Stimulated activated naive B cell treated with anti-CD40 and anti-IgM and Interleukin-4, amounts not matched to agents 10 μg/mL and 1 μg/mL and 100 μg/mL, for 72 hours (primary cell): ENCODE measurements around the gene KCNQ1.

Experiments
- ATAC-seq, 2 donors: fragments of 150-1000 bp; cut with Tn5 transposase; replicated peaks; 2 replicates each; pipeline ENCODE4 v1.10.0; 2021; ENCODE audit warnings: moderate library complexity in 1 of 2
- DNase-seq: peaks from one replicate; pipeline ENCODE4 v3.0.0; 2021
- H3K27ac Mint-ChIP-seq: one replicate; pipeline ENCODE4 v1.8.0; 2022; ENCODE audit warnings: mild to moderate bottlenecking, mixed read lengths
- H3K27me3 Mint-ChIP-seq, 2 donors: one replicate each; pipeline ENCODE4 v1.8.0; 2022; ENCODE audit warnings: mixed read lengths in 2 of 2
- H3K36me3 Mint-ChIP-seq, 2 donors: one replicate each; pipeline ENCODE4 v1.8.0; 2022; ENCODE audit warnings: mixed read lengths in 2 of 2, mild to moderate bottlenecking in 1 of 2
- H3K4me1 Mint-ChIP-seq, 2 donors: one replicate each; pipeline ENCODE4 v1.8.0; 2022; ENCODE audit warnings: mixed read lengths in 2 of 2, mild to moderate bottlenecking in 1 of 2
- H3K4me3 Mint-ChIP-seq, 2 donors: one replicate each; pipeline ENCODE4 v1.8.0; 2022; ENCODE audit warnings: mild to moderate bottlenecking in 2 of 2, mixed read lengths in 2 of 2, moderate library complexity in 1 of 2
- H3K9me3 Mint-ChIP-seq, 2 donors: one replicate each; pipeline ENCODE4 v1.8.0; 2022; ENCODE audit warnings: mixed read lengths in 2 of 2, mild to moderate bottlenecking in 1 of 2

The KCNQ1 gene

GRCh38 chr11:2651826-2652271, 207.0 kb downstream of the KCNQ1 start:
- no peak overlapping the region for H3K4me3 Mint-ChIP-seq

GRCh38 chr11:2652333-2653197, 207.8 kb downstream of the KCNQ1 start:
- no peak for DNase-seq
- no peak for ATAC-seq
- Mint-ChIP-seq H3K9me3 (peaks cover 26 to 28% of the 10 kb centered on the region in 2 donors), H3K36me3 (peaks cover 25 to 65% of the 10 kb centered on the region in 2 donors), H3K4me3 (no peak overlapping the region), H3K27ac (peak overlapping the region; percentile 81), H3K27me3 (no peaks in the 10 kb centered on the region), H3K4me1 (peaks cover 0 to 2% of the 10 kb centered on the region in 2 donors)

More at GRCh38 chr11:2651826-2652271, 207.0 kb downstream of the KCNQ1 start:
- no peak for DNase-seq
- no peak overlapping the region for H3K27ac Mint-ChIP-seq
- H3K36me3 Mint-ChIP-seq = peaks cover 31 to 71% of the 10 kb centered on the region in 2 donors
- H3K4me1 Mint-ChIP-seq = peaks cover 0 to 2% of the 10 kb centered on the region in 2 donors
- peaks cover 31 to 34% of the 10 kb centered on the region in 2 donors for H3K9me3 Mint-ChIP-seq
- H3K27me3 Mint-ChIP-seq = no peaks in the 10 kb centered on the region
- no peak for ATAC-seq

- Mint-ChIP-seq H3K36me3 (peaks cover 23 to 61% of the 10 kb centered on the region in 2 donors), H3K4me3 (no peak overlapping the region), H3K9me3 (peaks cover 24 to 26% of the 10 kb centered on the region in 2 donors), H3K27ac (no peak overlapping the region), H3K4me1 (peaks cover 0 to 2% of the 10 kb centered on the region in 2 donors), H3K27me3 (no peaks in the 10 kb centered on the region)
- no peak for DNase-seq
- ATAC-seq = no peak
Observed at GRCh38 chr11:2653198-2653551, 208.4 kb downstream of the KCNQ1 start.

GRCh38 chr11:2653930-2654739, 209.3 kb downstream of the KCNQ1 start:
- Mint-ChIP-seq H3K4me3 (no peak overlapping the region), H3K4me1 (peaks cover 0 to 2% of the 10 kb centered on the region in 2 donors), H3K27me3 (no peaks in the 10 kb centered on the region), H3K9me3 (peaks cover 18 to 27% of the 10 kb centered on the region in 2 donors), H3K36me3 (peaks cover 25 to 65% of the 10 kb centered on the region in 2 donors), H3K27ac (peak overlapping the region; percentile 81)
- ATAC-seq (no peak), DNase-seq (no peak)

- Mint-ChIP-seq H3K9me3 (peaks cover 7 to 19% of the 10 kb centered on the region in 2 donors), H3K36me3 (peaks cover 22 to 62% of the 10 kb centered on the region in 2 donors), H3K4me1 (peaks cover 0 to 2% of the 10 kb centered on the region in 2 donors), H3K27ac (no peak overlapping the region), H3K27me3 (no peaks in the 10 kb centered on the region), H3K4me3 (no peak overlapping the region)
- DNase-seq (no peak), ATAC-seq (no peak)
Observed at GRCh38 chr11:2655016-2655719, 210.4 kb downstream of the KCNQ1 start.

- no peak overlapping the region for H3K27ac Mint-ChIP-seq
- ATAC-seq (no peak), DNase-seq (no peak)
- H3K27me3 Mint-ChIP-seq = no peaks in the 10 kb centered on the region
- peaks cover 0 to 2% of the 10 kb centered on the region in 2 donors for H3K4me1 Mint-ChIP-seq
- no peak overlapping the region for H3K4me3 Mint-ChIP-seq
- H3K36me3 Mint-ChIP-seq = peaks cover 19 to 63% of the 10 kb centered on the region in 2 donors
- peaks cover 5 to 19% of the 10 kb centered on the region in 2 donors for H3K9me3 Mint-ChIP-seq
Observed at GRCh38 chr11:2655834-2656622, 211.2 kb downstream of the KCNQ1 start.

- Mint-ChIP-seq H3K27ac (no peak overlapping the region), H3K9me3 (peaks cover 6 to 18% of the 10 kb centered on the region in 2 donors), H3K36me3 (peaks cover 23 to 61% of the 10 kb centered on the region in 2 donors), H3K4me1 (peaks cover 0 to 2% of the 10 kb centered on the region in 2 donors), H3K4me3 (no peak overlapping the region), H3K27me3 (no peaks in the 10 kb centered on the region)
- ATAC-seq (no peak), DNase-seq (no peak)
Observed at GRCh38 chr11:2656859-2657258, 212.1 kb downstream of the KCNQ1 start.

- H3K9me3 Mint-ChIP-seq = peaks cover 6 to 15% of the 10 kb centered on the region in 2 donors
- peaks cover 0 to 2% of the 10 kb centered on the region in 2 donors for H3K4me1 Mint-ChIP-seq
- H3K27me3 Mint-ChIP-seq = no peaks in the 10 kb centered on the region
- no peak overlapping the region for H3K4me3 Mint-ChIP-seq
- DNase-seq = no peak
- ATAC-seq = no peak
- no peak overlapping the region for H3K27ac Mint-ChIP-seq
- peaks cover 23 to 61% of the 10 kb centered on the region in 2 donors for H3K36me3 Mint-ChIP-seq
Observed at GRCh38 chr11:2657697-2658284, 213.0 kb downstream of the KCNQ1 start.

- H3K9me3 Mint-ChIP-seq = peaks cover 6 to 13% of the 10 kb centered on the region in 2 donors
- DNase-seq = no peak
- H3K4me1 Mint-ChIP-seq = peaks cover 0 to 2% of the 10 kb centered on the region in 2 donors
- peaks cover 22 to 60% of the 10 kb centered on the region in 2 donors for H3K36me3 Mint-ChIP-seq
- H3K27ac Mint-ChIP-seq = no peak overlapping the region
- H3K27me3 Mint-ChIP-seq = no peaks in the 10 kb centered on the region
- H3K4me3 Mint-ChIP-seq = no peak overlapping the region
- ATAC-seq = no peak
Observed at GRCh38 chr11:2660357-2660939, 215.6 kb downstream of the KCNQ1 start.

- H3K4me1 Mint-ChIP-seq = peaks cover 0 to 2% of the 10 kb centered on the region in 2 donors
- no peak overlapping the region for H3K27ac Mint-ChIP-seq
- ATAC-seq (no peak), DNase-seq (no peak)
- no peaks in the 10 kb centered on the region for H3K27me3 Mint-ChIP-seq
- peaks cover 6 to 13% of the 10 kb centered on the region in 2 donors for H3K9me3 Mint-ChIP-seq
- H3K4me3 Mint-ChIP-seq = no peak overlapping the region
- H3K36me3 Mint-ChIP-seq = peaks cover 20 to 56% of the 10 kb centered on the region in 2 donors
Observed at GRCh38 chr11:2661173-2662023, 216.6 kb downstream of the KCNQ1 start.

- ATAC-seq (no peak), DNase-seq (no peak)
- peaks cover 20 to 54% of the 10 kb centered on the region in 2 donors for H3K36me3 Mint-ChIP-seq
- H3K4me3 Mint-ChIP-seq = no peak overlapping the region
- no peak overlapping the region for H3K27ac Mint-ChIP-seq
- no peaks in the 10 kb centered on the region for H3K27me3 Mint-ChIP-seq
- peaks cover 0 to 2% of the 10 kb centered on the region in 2 donors for H3K4me1 Mint-ChIP-seq
- H3K9me3 Mint-ChIP-seq = peaks cover 6 to 13% of the 10 kb centered on the region in 2 donors
Observed at GRCh38 chr11:2662024-2662312, 217.2 kb downstream of the KCNQ1 start.
